GM12873 (cell line): Measurements from ENCODE around the gene HADHB.

Experiments used
- CTCF ChIP-seq: IDR thresholded peaks from 2 replicates; pipeline ENCODE4 v1.5.1; 2012; ENCODE audit warnings: low read depth, mild to moderate bottlenecking, moderate library complexity, low read length, control low read depth; ENCODE audit not compliant: insufficient read depth; ENCODE audit errors: missing control alignments

The HADHB gene

GRCh38 chr2:26325851-26326250 is 81.1 kb downstream of the HADHB start:
- no peak for TF ChIP-seq CTCF

GRCh38 chr2:26326514-26326913 is 81.8 kb downstream of the HADHB start:
- no peak for TF ChIP-seq CTCF

- TF ChIP-seq CTCF: no peak
Observed at GRCh38 chr2:26327291-26328272, 82.8 kb downstream of the HADHB start.

GRCh38 chr2:26330114-26330549 is 85.4 kb downstream of the HADHB start:
- TF ChIP-seq CTCF: peak; percentile 92

GRCh38 chr2:26330604-26331003 is 85.9 kb downstream of the HADHB start:
- TF ChIP-seq CTCF: no peak

- TF ChIP-seq CTCF: no peak
Observed at GRCh38 chr2:26333293-26333692, 88.6 kb downstream of the HADHB start.

- no peak for TF ChIP-seq CTCF
Observed at GRCh38 chr2:26335231-26335630, 90.5 kb downstream of the HADHB start.
